GM12878 (cell line): ENCODE results near the gene SSR1. TPM values are rescaled to one million over a fixed set of nuclear protein-coding genes. Genes with fewer than 3 reads are reported as not detected.
"Not testable (repeated sequence)": the region's sequence is repeated elsewhere in the genome, so short reads cannot be mapped to it uniquely, and the experiment has no call there.

Source experiments
- ATAC-seq: fragments of 200-7000 bp; cut with Tn5 transposase; 3 replicates; pipeline ENCODE4 v1.9.1; 2020; ENCODE audit warnings: mild to moderate bottlenecking, moderate library complexity
- BruUV-seq: library from RNA; stranded (reverse); fragments of 400-500 nt; replicated peaks from 2 replicates; lab custom pipeline; 2021; lab: Mats Ljungman, UMichigan
- CTCF ChIA-PET: fragments of 300-600 bp; sonication (Branson Sonifier 250); formaldehyde crosslinking; extraction: SDS; loops from one replicate; lab custom pipeline; 2021; ENCODE audit warnings: inconsistent platforms; lab: Yijun Ruan, JAX
- POLR2A ChIA-PET: fragments of 350-600 bp; formaldehyde crosslinking; extraction: SDS; loops from one replicate; lab custom pipeline; 2021; ENCODE audit warnings: inconsistent platforms; lab: Charles Lee
- RAD21 ChIA-PET: fragments of 300-600 bp; sonication (Branson Sonifier 250); formaldehyde crosslinking; loops from one replicate; lab custom pipeline; 2023; ENCODE audit warnings: antibody characterized with exemption; ENCODE audit not compliant: unreplicated experiment; lab: Charles Lee
- SMC1A ChIA-PET: fragments of 300-600 bp; sonication (Branson Sonifier 250); formaldehyde crosslinking; loops from one replicate; lab custom pipeline; 2023; ENCODE audit not compliant: unreplicated experiment, uncharacterized antibody; lab: Charles Lee
- DNase-seq: peaks from one replicate; pipeline ENCODE4 v3.0.0-alpha.2; 2011; ENCODE audit warnings: low read depth, low spot score
- FAIRE-seq: peaks from 3 replicates; lab custom pipeline; 2011; peaks lifted over from hg19 to GRCh38; lab: Jason Lieb, UNC
- H2AFZ ChIP-seq: 2 replicates; pipeline ENCODE4 v1.6.0; 2011; ENCODE audit warnings: low read depth, low read length, control low read depth; ENCODE audit not compliant: control insufficient read depth
- H3K27ac ChIP-seq: 2 replicates; pipeline ENCODE4 v1.5.1; 2011; ENCODE audit warnings: control low read depth; ENCODE audit not compliant: control insufficient read depth, insufficient read depth
- H3K27me3 ChIP-seq, 2 experiments: replicated peaks in 1 of 2; 2 replicates each; pipeline versions ENCODE4 v1.6.0 to v1.6.1; 2011; ENCODE audit warnings: low read length in 1 of 2; ENCODE audit not compliant: control insufficient read depth in 2 of 2, insufficient read depth in 2 of 2
- H3K36me3 ChIP-seq, 2 experiments: 2 replicates each; pipeline ENCODE4 v1.5.1; 2011; ENCODE audit warnings: low read length in 1 of 2; ENCODE audit not compliant: control insufficient read depth in 2 of 2, insufficient read depth in 2 of 2
- H3K4me1 ChIP-seq: 2 replicates; pipeline ENCODE4 v1.6.1; 2011; ENCODE audit warnings: mild to moderate bottlenecking, low read length, moderate library complexity, mixed read lengths; ENCODE audit not compliant: control insufficient read depth, insufficient read depth
- H3K4me2 ChIP-seq: 2 replicates; pipeline ENCODE4 v1.6.0; 2011; ENCODE audit warnings: control low read depth; ENCODE audit not compliant: control insufficient read depth, insufficient read depth
- H3K4me3 ChIP-seq: fragments of 200-600 bp; sonication (generic); 2 replicates; pipeline ENCODE4 v1.5.1; 2016
- H3K79me2 ChIP-seq: 2 replicates; pipeline ENCODE4 v1.6.0; 2011; ENCODE audit warnings: low read length; ENCODE audit not compliant: control insufficient read depth, insufficient read depth
- H3K9ac ChIP-seq: 2 replicates; pipeline ENCODE4 v1.8.0; 2011; ENCODE audit warnings: low read length, control low read depth, mixed read lengths; ENCODE audit not compliant: control insufficient read depth, insufficient read depth
- H3K9me3 ChIP-seq: replicated peaks from 3 replicates; pipeline ENCODE4 v1.5.1; 2011; ENCODE audit warnings: mild to moderate bottlenecking, low read length; ENCODE audit not compliant: control insufficient read depth, insufficient read depth
- H4K20me1 ChIP-seq: 2 replicates; pipeline ENCODE4 v1.6.0; 2011; ENCODE audit not compliant: control insufficient read depth, insufficient read depth
- ESRRA ChIP-seq: IDR thresholded peaks from 2 replicates; pipeline ENCODE4 v1.6.1; 2012; ENCODE audit warnings: mild to moderate bottlenecking, low read length, improper control_type of control experiment
- NFYA ChIP-seq: IDR thresholded peaks from 2 replicates; pipeline ENCODE4 v1.6.1; 2011; ENCODE audit warnings: low read depth, mild to moderate bottlenecking, low read length, improper control_type of control experiment, borderline replicate concordance
- PML ChIP-seq: IDR thresholded peaks from 2 replicates; pipeline ENCODE4 v1.6.1; 2012; ENCODE audit warnings: low read length, inconsistent platforms
- POLR2AphosphoS2 ChIP-seq: IDR thresholded peaks from 2 replicates; pipeline ENCODE4 v1.6.1; 2011; ENCODE audit warnings: low read depth, mild to moderate bottlenecking, low read length, improper control_type of control experiment, moderate library complexity
- SMARCA5 ChIP-seq: fragments of 450-650 bp; IDR thresholded peaks from 2 replicates; pipeline ENCODE4 v1.6.1; 2017; ENCODE audit warnings: mild to moderate bottlenecking
- WGBS: methylation state at CpG from one replicate; pipeline ENCODE4 v1.1.6; 2016; ENCODE audit warnings: low lambda C conversion rate; ENCODE audit not compliant: insufficient replicate concordance, insufficient coverage; ENCODE audit errors: missing lambda C conversion rate; 5-methylcytosine and 5-hydroxymethylcytosine counted together
- in situ Hi-C: fragments of 300-500 bp; cut with MboI; formaldehyde crosslinking; loops from 9 replicates; pipeline ENCODE4 v1.14.3; 2018; ENCODE audit warnings: mixed read lengths
- intact Hi-C: fragments of 100-400 bp; cut with micrococcal nuclease; formaldehyde crosslinking; loops from one replicate; pipeline ENCODE4 v1.14.2; 2022; ENCODE audit not compliant: unreplicated experiment
- polyA plus RNA-seq, 11 experiments: library from polyadenylated mRNA; depleted of rRNA in 4 of 11; unstranded in 6 of 11; stranded (reverse) in 5 of 11; fragments of >200 nt; fragmentation: Nextera tagmentation in 4 of 11; fragmentation: Illumina TruSeq in 1 of 11; extraction: Ambion mirVana in 4 of 11; extraction: Trizol in 1 of 11; gene quantifications; 1 replicate in 1 of 11; 2 replicates in 10 of 11; pipeline versions ENCODE4 v1.2.1 to v1.2.3, GENCODE V29; 2011 to 2016; ENCODE audit warnings: inconsistent platforms in 2 of 11, missing spikeins in 2 of 11, low read depth in 1 of 11
- total RNA-seq, 4 experiments: library from RNA; depleted of rRNA in 3 of 4; stranded (reverse); fragments of >200 nt in 3 of 4; fragmentation: Illumina TruSeq in 1 of 4; extraction: Trizol in 1 of 4; gene quantifications; 2 replicates each; pipeline versions ENCODE4 v1.2.1 to v1.2.3, GENCODE V29; 2013 to 2021
- TF ChIP-seq, protein P1 (sequence below): fragments of 450-650 bp; IDR thresholded peaks from 2 replicates; pipeline ENCODE4 v1.6.1; 2016; ENCODE audit warnings: mild to moderate bottlenecking
- TF ChIP-seq, protein P2 (sequence below): IDR thresholded peaks from 2 replicates; pipeline ENCODE4 v1.6.1; 2012; ENCODE audit warnings: low read depth, low read length, improper control_type of control experiment

SSR1 gene
- total and polyA plus RNA-seq, 10 of the 15 experiments (the other 5 are each of a cell fraction or from before 2014, with no cell fraction given) = 42.0 to 209 (median 128) TPM

DNA sequence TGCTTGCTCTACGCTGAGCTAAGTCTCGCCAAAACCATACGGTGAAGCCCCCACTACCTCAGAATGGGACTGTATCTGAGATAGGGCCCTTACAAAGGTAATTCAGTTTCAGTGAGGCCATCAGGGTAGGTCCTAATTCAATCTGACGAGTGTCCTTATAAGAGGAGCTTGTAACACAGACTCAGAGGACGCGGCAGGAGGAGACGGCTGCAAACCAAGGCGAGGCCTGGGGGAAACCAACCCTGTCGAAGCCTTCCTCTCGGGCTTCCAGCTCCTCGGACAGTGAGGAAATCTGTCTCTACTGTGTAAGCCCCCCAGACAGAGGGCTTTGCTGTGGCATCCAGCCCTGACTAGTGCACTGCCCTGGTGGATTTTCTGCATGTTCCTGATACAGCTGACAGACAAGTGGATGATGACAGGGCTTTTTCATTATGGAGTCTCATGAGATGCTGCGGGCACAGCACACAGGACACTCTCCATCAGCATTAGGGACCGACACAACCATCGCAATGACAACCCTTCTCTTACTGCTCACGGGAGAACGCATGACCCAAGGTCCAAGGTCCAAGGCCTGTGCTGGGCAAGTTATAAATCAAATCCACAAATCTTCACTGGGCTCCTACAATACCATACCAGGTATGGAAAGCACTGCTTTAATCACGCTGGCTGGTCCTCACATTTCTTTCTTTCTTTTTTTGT lies 48.2 kb downstream of the SSR1 start (continued):
- no peak for TF ChIP-seq ESRRA
- no peak for TF ChIP-seq NFYA
- TF ChIP-seq PML = no peak
- TF ChIP-seq SMARCA5 = no peak

DNA sequence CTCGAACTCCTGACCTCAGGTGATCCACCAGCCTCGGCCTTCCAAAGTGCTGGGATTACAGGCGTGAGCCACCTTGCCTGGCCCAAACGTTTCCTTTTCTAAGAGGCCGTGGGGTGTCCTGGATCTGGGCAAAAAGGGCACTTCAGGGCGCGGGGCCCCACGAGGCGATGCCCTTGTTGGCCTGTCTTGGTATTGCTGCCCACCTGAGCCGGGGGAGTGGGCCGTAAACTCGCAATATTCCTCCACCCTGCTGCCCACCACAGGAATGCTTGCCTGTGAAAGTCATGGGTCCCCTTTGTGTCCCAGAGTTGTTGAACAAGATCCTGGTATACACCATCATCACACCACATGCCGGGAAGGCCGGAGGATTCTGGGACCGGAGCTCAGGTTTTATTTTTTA lies 49.0 kb downstream of the SSR1 start:
- Histone ChIP-seq H3K79me2 (no peaks in the 10 kb centered on the region), H3K4me2 (no peak overlapping the region), H3K36me3 (no peaks in the 10 kb centered on the region), H3K4me3 (no peak overlapping the region), H3K4me1 (peaks cover 9% of the 10 kb centered on the region), H3K9ac (no peak overlapping the region), H4K20me1 (no peaks in the 10 kb centered on the region), H3K9me3 (no peaks in the 10 kb centered on the region; the same call in 1 of the 3 replicates), H2AFZ (no peak overlapping the region), H3K27ac (no peak overlapping the region), H3K27me3 (0 out of 4 replicates have a peak, but pooled peaks cover 0 to 4% of the 10 kb centered on the region in 2 experiments)
- ChIA-PET RAD21 (no interaction called here), CTCF (interaction anchor here (0.5 to 1.6 kb wide), 6 partner anchors 11 to 711 kb away, joined by 3 to 10 read pairs (median 4); no protein-coding TSS in a partner anchor), SMC1A (interaction anchor here (0.7 to 1.2 kb wide), 2 partner anchors 11 to 766 kb away, joined by 3 read pairs; no protein-coding TSS in a partner anchor), POLR2A (interaction anchor here (0.7 to 1.1 kb wide), 2 partner anchors 10 to 728 kb away, joined by 3 to 4 read pairs; no protein-coding TSS in a partner anchor)
- ATAC-seq (no peak), FAIRE-seq (no peak), DNase-seq (no peak)
- intact Hi-C loops (no loop called here), in situ Hi-C loops (no loop called here)
- TF ChIP-seq, protein P1, sequence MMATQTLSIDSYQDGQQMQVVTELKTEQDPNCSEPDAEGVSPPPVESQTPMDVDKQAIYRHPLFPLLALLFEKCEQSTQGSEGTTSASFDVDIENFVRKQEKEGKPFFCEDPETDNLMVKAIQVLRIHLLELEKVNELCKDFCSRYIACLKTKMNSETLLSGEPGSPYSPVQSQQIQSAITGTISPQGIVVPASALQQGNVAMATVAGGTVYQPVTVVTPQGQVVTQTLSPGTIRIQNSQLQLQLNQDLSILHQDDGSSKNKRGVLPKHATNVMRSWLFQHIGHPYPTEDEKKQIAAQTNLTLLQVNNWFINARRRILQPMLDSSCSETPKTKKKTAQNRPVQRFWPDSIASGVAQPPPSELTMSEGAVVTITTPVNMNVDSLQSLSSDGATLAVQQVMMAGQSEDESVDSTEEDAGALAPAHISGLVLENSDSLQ = no peak
- TF ChIP-seq, protein P2, sequence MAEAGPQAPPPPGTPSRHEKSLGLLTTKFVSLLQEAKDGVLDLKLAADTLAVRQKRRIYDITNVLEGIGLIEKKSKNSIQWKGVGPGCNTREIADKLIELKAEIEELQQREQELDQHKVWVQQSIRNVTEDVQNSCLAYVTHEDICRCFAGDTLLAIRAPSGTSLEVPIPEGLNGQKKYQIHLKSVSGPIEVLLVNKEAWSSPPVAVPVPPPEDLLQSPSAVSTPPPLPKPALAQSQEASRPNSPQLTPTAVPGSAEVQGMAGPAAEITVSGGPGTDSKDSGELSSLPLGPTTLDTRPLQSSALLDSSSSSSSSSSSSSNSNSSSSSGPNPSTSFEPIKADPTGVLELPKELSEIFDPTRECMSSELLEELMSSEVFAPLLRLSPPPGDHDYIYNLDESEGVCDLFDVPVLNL = no peak
- TF ChIP-seq POLR2AphosphoS2 = no peak
- BruUV-seq = no TSS peak
- 79% methylated on average over 15 of the region's 15 CpGs for WGBS

DNA sequence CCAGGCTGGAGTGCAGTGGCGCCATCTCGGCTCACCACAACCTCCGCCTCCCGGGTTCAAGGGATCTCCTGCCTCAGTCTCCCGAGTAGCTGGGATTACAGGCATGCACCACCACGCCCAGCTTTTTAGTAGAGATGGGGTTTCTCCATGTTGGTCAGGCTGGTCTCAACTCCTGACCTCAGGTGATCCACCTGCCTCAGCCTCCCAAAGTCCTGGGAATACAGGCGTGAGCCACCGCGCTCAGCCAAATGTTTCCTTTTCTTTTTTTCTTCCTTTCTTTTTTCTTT lies 49.5 kb downstream of the SSR1 start:
- H3K79me2 ChIP-seq, H3K36me3 ChIP-seq, ATAC-seq, H2AFZ ChIP-seq, H3K4me1 ChIP-seq, in situ Hi-C loops, FAIRE-seq, H3K9ac ChIP-seq, intact Hi-C loops, H3K4me3 ChIP-seq, H4K20me1 ChIP-seq, H3K4me2 ChIP-seq, H3K27me3 ChIP-seq, DNase-seq, H3K9me3 ChIP-seq, BruUV-seq, H3K27ac ChIP-seq: not testable (repeated sequence)
- WGBS = 96% methylated on average over 3 of the region's 9 CpGs
- SMC1A ChIA-PET = interaction anchor here (0.7 kb wide), 1 partner anchor 766 kb away, joined by 3 read pairs; no protein-coding TSS in a partner anchor
- POLR2A ChIA-PET = interaction anchor here (0.7 kb wide), 2 partner anchors 728 to 1478 kb away, joined by 4 to 5 read pairs; no protein-coding TSS in a partner anchor
- CTCF ChIA-PET = interaction anchor here (1.5 to 1.6 kb wide), 3 partner anchors 11 to 587 kb away, joined by 3 to 10 read pairs (median 5); no protein-coding TSS in a partner anchor
- RAD21 ChIA-PET = interaction anchor here (0.8 kb wide), 1 partner anchor 326 kb away, joined by 3 read pairs; the partner anchor contains the start of gene SNRNP48
